Measurements from ENCODE around the gene IL1RN. TPM values are rescaled to one million over a fixed set of nuclear protein-coding genes. Genes with fewer than 3 reads are reported as not detected.

Gene IL1RN
- total and polyA plus RNA-seq, 2 of the 8 experiments (the other 6 are each of a cell fraction or from before 2014, with no cell fraction given) = not detected

DNA sequence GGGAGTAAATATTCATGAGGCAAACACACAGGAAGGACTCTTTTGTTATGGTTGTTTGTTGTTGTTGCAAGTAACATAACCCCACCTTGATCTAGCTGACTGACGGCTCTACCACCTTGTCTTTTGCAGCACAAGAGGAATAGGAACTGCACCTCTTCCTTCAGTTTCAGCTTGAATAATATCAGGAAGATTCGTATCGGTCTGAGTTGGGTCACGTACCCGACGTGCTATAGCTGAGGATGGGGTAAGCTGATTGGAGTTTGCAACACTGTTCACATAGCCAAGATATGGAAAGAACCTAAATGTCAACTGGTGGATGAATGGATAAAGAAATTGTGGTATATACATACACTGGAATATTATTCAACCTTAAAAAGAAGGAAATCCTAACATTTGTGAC is 14.5 kb upstream of the IL1RN start:
- 86% methylated on average over 6 of the region's 6 CpGs; no CpG with 5 or more reads in 1 of the 2 experiments for WGBS, 2 experiments (ENCODE audit: extremely low coverage in 1 of 2, insufficient coverage in 1 of 2, insufficient read length in 1 of 2, insufficient replicate concordance in 2 of 2, low coverage in 1 of 2, low lambda C conversion rate in 2 of 2, missing lambda C conversion rate in 1 of 2)
- Histone ChIP-seq H4K20me1 (replicated peaks in 1 of 2; ENCODE audit: control insufficient read depth in 1 of 2, insufficient read depth in 2 of 2, low read length in 2 of 2) (no peaks in the 10 kb centered on the region), H2AK5ac (ENCODE audit: low read depth, low read length) (no peak overlapping the region), H2BK15ac (ENCODE audit: low read length) (no peak overlapping the region), H4K91ac (replicated peaks; ENCODE audit: insufficient read length, low read length) (no peak overlapping the region), H3K79me2 (ENCODE audit: control insufficient read depth in 1 of 2, insufficient read depth in 2 of 2, low read length in 2 of 2) (no peaks in the 10 kb centered on the region), H3K56ac (replicated peaks; ENCODE audit: insufficient read length, low read depth, low read length) (no peak overlapping the region), H4K8ac (ENCODE audit: extremely low read depth, insufficient read depth, low read length) (no peak overlapping the region), H3K4ac (replicated peaks; ENCODE audit: insufficient read length, low read depth, low read length) (no peak overlapping the region), H3K9ac (replicated peaks in 1 of 4; ENCODE audit: extremely low read depth in 1 of 4, low read depth in 3 of 4, low read length in 3 of 4) (no peak overlapping the region), H2BK120ac (replicated peaks; ENCODE audit: low read depth, low read length) (no peak overlapping the region), H2BK5ac (ENCODE audit: low read depth, low read length) (no peak overlapping the region), H4K5ac (ENCODE audit: insufficient read length, low read depth, low read length) (no peak overlapping the region), H3K18ac (ENCODE audit: extremely low read depth, low read length) (no peak overlapping the region; the same call in 1 of the 2 replicates), H3K4me1 (replicated peaks in 1 of 4; ENCODE audit: control insufficient read depth in 3 of 4, insufficient read depth in 4 of 4, low read length in 3 of 4) (peaks cover 0 to 4% (median 0%) of the 10 kb centered on the region in 4 experiments; a peak in 1 of 7 replicates), H3K79me1 (ENCODE audit: low read depth, low read length) (no peaks in the 10 kb centered on the region), H3K4me2 (ENCODE audit: insufficient read depth in 1 of 2, low read depth in 2 of 2, low read length in 2 of 2) (0 out of 4 replicates have a peak overlapping the region, but pooled peaks of 1 of the 2 experiments have one; percentile 16), H2BK12ac (ENCODE audit: low read depth, low read length) (peak overlapping the region; percentile 55; the same call in 1 of the 2 replicates), H3K14ac (ENCODE audit: insufficient read length) (no peak overlapping the region), H3K27ac (ENCODE audit: low read depth, low read length) (no peak overlapping the region), H3K23me2 (ENCODE audit: low read depth, low read length) (no peaks in the 10 kb centered on the region), H3K4me3 (ENCODE audit: extremely low read depth in 1 of 4, insufficient read depth in 2 of 4, low read depth in 3 of 4, low read length in 4 of 4) (no peak overlapping the region), H3K23ac (ENCODE audit: insufficient read length) (no peak overlapping the region), H3K27me3 (replicated peaks in 1 of 4; ENCODE audit: control insufficient read depth in 3 of 4, extremely low read depth in 1 of 4, insufficient read depth in 3 of 4, low read length in 3 of 4) (no peaks in the 10 kb centered on the region), H3K36me3 (ENCODE audit: control insufficient read depth in 2 of 4, insufficient read depth in 4 of 4, low read length in 3 of 4) (no peaks in the 10 kb centered on the region), H3K9me3 (ENCODE audit: insufficient read depth in 2 of 2, low read depth in 1 of 2, low read length in 1 of 2) (no peaks in the 10 kb centered on the region), H2BK20ac (ENCODE audit: low read length) (no peak overlapping the region), H2AFZ (ENCODE audit: low read length) (no peak overlapping the region)
- DNase-seq (ENCODE audit: low read depth in 1 of 2, low spot score in 2 of 2) (no peak), FAIRE-seq (no peak)
- POLR2A ChIA-PET (ENCODE audit: partially characterized antibody) = interaction anchor here (0.9 kb wide), 1 partner anchor 17 kb away, joined by 3 read pairs; no protein-coding TSS in a partner anchor
- CTCF ChIA-PET (ENCODE audit: partially characterized antibody) = interaction anchor here (1.6 to 10.3 kb wide), 3 partner anchors 25 to 86 kb away, joined by 5 to 71 read pairs (median 10); no protein-coding TSS in a partner anchor
- TF ChIP-seq, protein P1, sequence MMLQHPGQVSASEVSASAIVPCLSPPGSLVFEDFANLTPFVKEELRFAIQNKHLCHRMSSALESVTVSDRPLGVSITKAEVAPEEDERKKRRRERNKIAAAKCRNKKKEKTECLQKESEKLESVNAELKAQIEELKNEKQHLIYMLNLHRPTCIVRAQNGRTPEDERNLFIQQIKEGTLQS (IDR thresholded peaks at IDR 0.05; ENCODE audit: insufficient read depth, low read depth, low read length) = no peak
- TF ChIP-seq CBX8 (IDR thresholded peaks at IDR 0.05; ENCODE audit: borderline replicate concordance, low read depth, low read length) = no peak
- TF ChIP-seq TCF12 (IDR thresholded peaks at IDR 0.05; ENCODE audit: low read depth, low read length) = no peak
- TF ChIP-seq ZNF274 (IDR thresholded peaks at IDR 0.05; ENCODE audit: borderline replicate concordance, extremely low read depth, low read length) = no peak
- no peak for TF ChIP-seq SP2 (IDR thresholded peaks at IDR 0.05; ENCODE audit: low read length)

Data from H1 (cell line).